Measurements from ENCODE around the gene EFCAB7. TPM values are rescaled to one million over a fixed set of nuclear protein-coding genes. Genes with fewer than 3 reads are reported as not detected.

The EFCAB7 gene
- total and polyA plus RNA-seq, 2 of the 4 experiments (the other 2 are of a cell fraction) = 2.3 TPM

DNA sequence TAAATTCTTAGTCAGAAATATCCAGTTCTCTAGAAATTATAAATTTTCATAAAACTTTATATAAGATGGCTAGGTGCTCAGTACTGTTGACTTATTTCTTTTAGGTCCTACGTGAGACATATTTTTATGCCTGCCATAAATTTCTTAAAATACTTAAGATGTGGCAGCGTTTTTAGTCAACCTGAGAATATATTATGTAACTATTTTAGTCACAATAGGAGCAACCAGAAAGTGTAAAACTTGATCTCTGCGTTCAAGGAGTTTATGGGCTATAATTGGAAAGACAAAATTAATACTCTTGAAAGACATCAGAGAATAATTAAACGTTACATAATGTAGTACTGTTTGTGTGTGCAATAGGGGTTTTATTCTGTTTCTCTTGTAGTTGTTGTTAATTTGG lies 45.7 kb downstream of the EFCAB7 start:
- no TSS peak for BruUV-seq (replicated peaks)
- Histone ChIP-seq H2BK20ac (ENCODE audit: low read depth, low read length) (no peak overlapping the region), H2AK5ac (ENCODE audit: low read depth, low read length) (no peak overlapping the region), H3K23ac (ENCODE audit: low read depth, low read length) (no peak overlapping the region), H3K18ac (ENCODE audit: low read depth, low read length) (no peak overlapping the region), H3K79me1 (ENCODE audit: low read depth in 1 of 2, low read length in 2 of 2) (no peaks in the 10 kb centered on the region), H4K5ac (ENCODE audit: low read depth, low read length) (no peak overlapping the region), H3K4me3 (ENCODE audit: insufficient read depth, low read depth, low read length) (no peak overlapping the region), H4K91ac (ENCODE audit: insufficient read depth, low read depth, low read length) (no peak overlapping the region), H3K9me3 (ENCODE audit: control insufficient read depth, insufficient read depth, low read length) (no peaks in the 10 kb centered on the region), H3K4me2 (ENCODE audit: low read depth, low read length) (no peak overlapping the region), H4K20me1 (ENCODE audit: insufficient read depth, low read length) (no peaks in the 10 kb centered on the region), H2BK120ac (ENCODE audit: low read depth, low read length) (no peak overlapping the region), H3K9me1 (ENCODE audit: insufficient read depth, low read length) (no peaks in the 10 kb centered on the region), H3K14ac (replicated peaks; ENCODE audit: low read depth, low read length) (no peak overlapping the region), H3K56ac (ENCODE audit: extremely low read depth, insufficient read depth, low read length) (no peak overlapping the region), H3K4ac (ENCODE audit: low read depth, low read length) (no peak overlapping the region), H3K36me3 (ENCODE audit: control insufficient read depth, insufficient read depth, low read length) (no peaks in the 10 kb centered on the region), H2BK15ac (ENCODE audit: low read depth, low read length) (no peak overlapping the region), H3K9ac (ENCODE audit: low read depth, low read length) (no peak overlapping the region), H2BK5ac (ENCODE audit: low read depth, low read length, poor library complexity, severe bottlenecking) (no peak overlapping the region), H2AK9ac (replicated peaks; ENCODE audit: low read depth, low read length, poor library complexity) (no peak overlapping the region), H3K27me3 (ENCODE audit: control insufficient read depth, insufficient read depth, low read length) (no peaks in the 10 kb centered on the region), H3K27ac (ENCODE audit: insufficient read depth, low read length) (no peak overlapping the region), H4K8ac (ENCODE audit: low read depth in 2 of 2, low read length in 2 of 2) (no peak overlapping the region), H2AFZ (replicated peaks; ENCODE audit: low read length, poor library complexity) (no peak overlapping the region), H3K4me1 (ENCODE audit: control insufficient read depth, insufficient read depth, low read length) (no peaks in the 10 kb centered on the region)
- WGBS, 2 experiments (ENCODE audit: extremely low coverage in 2 of 2, insufficient read length in 1 of 2) = no CpG with 5 or more reads among the region's 4 CpGs
- ATAC-seq (ENCODE audit: low read depth) (no peak), DNase-seq (no peak)
- TF ChIP-seq RAD21 (IDR thresholded peaks at IDR 0.05; ENCODE audit: low read length) = no peak
- TF ChIP-seq CEBPB (IDR thresholded peaks at IDR 0.05; ENCODE audit: low read depth, low read length) = no peak
- TF ChIP-seq BHLHE40 (IDR thresholded peaks at IDR 0.05; ENCODE audit: low read depth, low read length) = no peak
- TF ChIP-seq, protein P1, sequence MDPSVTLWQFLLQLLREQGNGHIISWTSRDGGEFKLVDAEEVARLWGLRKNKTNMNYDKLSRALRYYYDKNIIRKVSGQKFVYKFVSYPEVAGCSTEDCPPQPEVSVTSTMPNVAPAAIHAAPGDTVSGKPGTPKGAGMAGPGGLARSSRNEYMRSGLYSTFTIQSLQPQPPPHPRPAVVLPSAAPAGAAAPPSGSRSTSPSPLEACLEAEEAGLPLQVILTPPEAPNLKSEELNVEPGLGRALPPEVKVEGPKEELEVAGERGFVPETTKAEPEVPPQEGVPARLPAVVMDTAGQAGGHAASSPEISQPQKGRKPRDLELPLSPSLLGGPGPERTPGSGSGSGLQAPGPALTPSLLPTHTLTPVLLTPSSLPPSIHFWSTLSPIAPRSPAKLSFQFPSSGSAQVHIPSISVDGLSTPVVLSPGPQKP (IDR thresholded peaks at IDR 0.05; ENCODE audit: borderline replicate concordance, low read depth, low read length) = no peak
- no peak for TF ChIP-seq MXI1 (IDR thresholded peaks at IDR 0.05; ENCODE audit: borderline replicate concordance, low read depth, low read length)
- no peak for TF ChIP-seq FOS (IDR thresholded peaks at IDR 0.05; ENCODE audit: low read depth, low read length)
- no peak for TF ChIP-seq MAZ (IDR thresholded peaks at IDR 0.05; ENCODE audit: borderline replicate concordance, low read depth, low read length)
- no peak for TF ChIP-seq SMC3 (IDR thresholded peaks at IDR 0.05; ENCODE audit: low read depth, low read length)
- no peak for TF ChIP-seq RFX5 (IDR thresholded peaks at IDR 0.05; ENCODE audit: low read depth, low read length)
- TF ChIP-seq, protein P2, sequence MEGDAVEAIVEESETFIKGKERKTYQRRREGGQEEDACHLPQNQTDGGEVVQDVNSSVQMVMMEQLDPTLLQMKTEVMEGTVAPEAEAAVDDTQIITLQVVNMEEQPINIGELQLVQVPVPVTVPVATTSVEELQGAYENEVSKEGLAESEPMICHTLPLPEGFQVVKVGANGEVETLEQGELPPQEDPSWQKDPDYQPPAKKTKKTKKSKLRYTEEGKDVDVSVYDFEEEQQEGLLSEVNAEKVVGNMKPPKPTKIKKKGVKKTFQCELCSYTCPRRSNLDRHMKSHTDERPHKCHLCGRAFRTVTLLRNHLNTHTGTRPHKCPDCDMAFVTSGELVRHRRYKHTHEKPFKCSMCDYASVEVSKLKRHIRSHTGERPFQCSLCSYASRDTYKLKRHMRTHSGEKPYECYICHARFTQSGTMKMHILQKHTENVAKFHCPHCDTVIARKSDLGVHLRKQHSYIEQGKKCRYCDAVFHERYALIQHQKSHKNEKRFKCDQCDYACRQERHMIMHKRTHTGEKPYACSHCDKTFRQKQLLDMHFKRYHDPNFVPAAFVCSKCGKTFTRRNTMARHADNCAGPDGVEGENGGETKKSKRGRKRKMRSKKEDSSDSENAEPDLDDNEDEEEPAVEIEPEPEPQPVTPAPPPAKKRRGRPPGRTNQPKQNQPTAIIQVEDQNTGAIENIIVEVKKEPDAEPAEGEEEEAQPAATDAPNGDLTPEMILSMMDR (conservative IDR thresholded peaks at IDR 0.05; ENCODE audit: low read depth, low read length) = no peak
- TF ChIP-seq CHD1 (IDR thresholded peaks at IDR 0.05; ENCODE audit: low read depth, low read length) = no peak
- no peak for TF ChIP-seq MAFK (IDR thresholded peaks at IDR 0.05; ENCODE audit: low read depth, low read length)
- no peak for TF ChIP-seq NFE2L2 (IDR thresholded peaks at IDR 0.05; ENCODE audit: low read depth, low read length)
- TF ChIP-seq RCOR1 (IDR thresholded peaks at IDR 0.05; ENCODE audit: insufficient replicate concordance, low read length) = no peak
- no peak for TF ChIP-seq POLR2A (IDR thresholded peaks at IDR 0.05; ENCODE audit: low read depth, low read length)
- TF ChIP-seq, protein P3, sequence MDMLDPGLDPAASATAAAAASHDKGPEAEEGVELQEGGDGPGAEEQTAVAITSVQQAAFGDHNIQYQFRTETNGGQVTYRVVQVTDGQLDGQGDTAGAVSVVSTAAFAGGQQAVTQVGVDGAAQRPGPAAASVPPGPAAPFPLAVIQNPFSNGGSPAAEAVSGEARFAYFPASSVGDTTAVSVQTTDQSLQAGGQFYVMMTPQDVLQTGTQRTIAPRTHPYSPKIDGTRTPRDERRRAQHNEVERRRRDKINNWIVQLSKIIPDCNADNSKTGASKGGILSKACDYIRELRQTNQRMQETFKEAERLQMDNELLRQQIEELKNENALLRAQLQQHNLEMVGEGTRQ (IDR thresholded peaks at IDR 0.05; ENCODE audit: low read depth, low read length) = no peak
- in situ Hi-C loops (cut with MboI; ENCODE audit: low sequenced_read_pairs) (no loop called here), dilution Hi-C loops (cut with HindIII; ENCODE audit: low sequenced_read_pairs, unreplicated experiment) (no loop called here), intact Hi-C loops (cut with micrococcal nuclease) (no loop called here)
- POLR2A ChIA-PET (ENCODE audit: unreplicated experiment) = no interaction called here
- CTCF ChIA-PET = no interaction called here

Data from IMR-90 (cell line).